H9 (cell line): ENCODE data around the gene WNT5B. TPM values are rescaled to one million over a fixed set of nuclear protein-coding genes. Genes with fewer than 3 reads are reported as not detected.

Experiments
- DNase-seq: peaks from one replicate; pipeline ENCODE4 v3.0.0-alpha.2; 2017
- H2AFZ ChIP-seq: one replicate; pipeline ENCODE4 v1.6.1; 2013; ENCODE audit warnings: mild to moderate bottlenecking, low read length, control low read depth, moderate library complexity
- H2AK5ac ChIP-seq: 2 replicates; pipeline ENCODE4 v1.6.1; 2013; ENCODE audit warnings: low read length, control low read depth, mixed read lengths; ENCODE audit not compliant: insufficient read length
- H2BK120ac ChIP-seq: one replicate; pipeline ENCODE4 v1.6.1; 2013; ENCODE audit warnings: low read depth, mild to moderate bottlenecking, low read length, control low read depth, inconsistent platforms; ENCODE audit not compliant: poor library complexity, severe bottlenecking
- H2BK12ac ChIP-seq: 2 replicates; pipeline ENCODE4 v1.6.1; 2013; ENCODE audit warnings: low read length, control low read depth, mixed read lengths, low read depth; ENCODE audit not compliant: insufficient read length
- H2BK15ac ChIP-seq: 2 replicates; pipeline ENCODE4 v1.6.1; 2013; ENCODE audit warnings: low read depth, low read length, control low read depth
- H2BK20ac ChIP-seq: one replicate; pipeline ENCODE4 v1.6.1; 2013; ENCODE audit warnings: low read depth, mild to moderate bottlenecking, low read length, control low read depth, inconsistent platforms; ENCODE audit not compliant: poor library complexity, severe bottlenecking
- H2BK5ac ChIP-seq: 2 replicates; pipeline ENCODE4 v1.6.1; 2013; ENCODE audit warnings: low read length, control low read depth, mixed read lengths; ENCODE audit not compliant: insufficient read length
- H3K14ac ChIP-seq: 2 replicates; pipeline ENCODE4 v1.6.1; 2013; ENCODE audit warnings: low read length, control low read depth; ENCODE audit not compliant: insufficient read depth
- H3K18ac ChIP-seq: 2 replicates; pipeline ENCODE4 v1.6.1; 2013; ENCODE audit warnings: low read depth, mild to moderate bottlenecking, mixed read lengths, low read length, control low read depth; ENCODE audit not compliant: insufficient read length
- H3K23ac ChIP-seq: 2 replicates; pipeline ENCODE4 v1.6.1; 2013; ENCODE audit warnings: low read length, control low read depth, mixed read lengths, low read depth; ENCODE audit not compliant: insufficient read length
- H3K23me2 ChIP-seq: 2 replicates; pipeline ENCODE4 v1.6.1; 2013; ENCODE audit warnings: low read depth, mild to moderate bottlenecking, mixed read lengths, low read length, control low read depth; ENCODE audit not compliant: insufficient read length, poor library complexity, severe bottlenecking
- H3K27ac ChIP-seq: 2 replicates; pipeline ENCODE4 v1.5.1; 2013; ENCODE audit warnings: low read length, control low read depth, mixed read lengths, low read depth; ENCODE audit not compliant: insufficient read length
- H3K27me3 ChIP-seq: 2 replicates; pipeline ENCODE4 v1.6.1; 2013; ENCODE audit warnings: low read length, control low read depth, inconsistent platforms; ENCODE audit not compliant: insufficient read depth
- H3K4ac ChIP-seq: 2 replicates; pipeline ENCODE4 v1.6.1; 2013; ENCODE audit warnings: low read depth, mild to moderate bottlenecking, control low read depth, inconsistent platforms, low read length, moderate library complexity
- H3K4me1 ChIP-seq: 2 replicates; pipeline ENCODE4 v1.6.1; 2013; ENCODE audit warnings: low read length, control low read depth, inconsistent platforms; ENCODE audit not compliant: insufficient read depth
- H3K4me2 ChIP-seq: 2 replicates; pipeline ENCODE4 v1.6.1; 2013; ENCODE audit warnings: low read length, control low read depth, mixed read lengths; ENCODE audit not compliant: insufficient read length, insufficient read depth
- H3K56ac ChIP-seq: 2 replicates; pipeline ENCODE4 v1.6.1; 2013; ENCODE audit warnings: low read depth, mild to moderate bottlenecking, mixed read lengths, low read length, control low read depth; ENCODE audit not compliant: insufficient read length
- H3K79me1 ChIP-seq: 2 replicates; pipeline ENCODE4 v1.6.1; 2013; ENCODE audit warnings: low read depth, mild to moderate bottlenecking, moderate library complexity, low read length, control low read depth, inconsistent platforms; ENCODE audit not compliant: insufficient read depth, poor library complexity, severe bottlenecking
- H3K79me2 ChIP-seq: 2 replicates; pipeline ENCODE4 v1.6.1; 2013; ENCODE audit warnings: low read length, control low read depth, inconsistent platforms; ENCODE audit not compliant: insufficient read depth
- H3K9ac ChIP-seq: 2 replicates; pipeline ENCODE4 v1.6.1; 2013; ENCODE audit warnings: low read length, control low read depth, mixed read lengths; ENCODE audit not compliant: insufficient read length; ENCODE audit errors: extremely low read depth
- H3K9me3 ChIP-seq: one replicate; pipeline ENCODE4 v1.6.1; 2013; ENCODE audit warnings: low read depth, low read length, inconsistent platforms; ENCODE audit not compliant: control insufficient read depth
- H3T11ph ChIP-seq: one replicate; pipeline ENCODE4 v1.6.1; 2013; ENCODE audit warnings: mild to moderate bottlenecking, low read length, control low read depth, inconsistent platforms
- H4K20me1 ChIP-seq: one replicate; pipeline ENCODE4 v1.6.1; 2013; ENCODE audit not compliant: control insufficient read depth, insufficient read length, insufficient read depth
- H4K5ac ChIP-seq: 2 replicates; pipeline ENCODE4 v1.6.1; 2013; ENCODE audit warnings: low read depth, mild to moderate bottlenecking, mixed read lengths, low read length, control low read depth; ENCODE audit not compliant: insufficient read length
- H4K8ac ChIP-seq: replicated peaks from 2 replicates; pipeline ENCODE4 v1.6.1; 2013; ENCODE audit warnings: low read length, control low read depth, mixed read lengths, low read depth; ENCODE audit not compliant: insufficient read length
- H4K91ac ChIP-seq: 2 replicates; pipeline ENCODE4 v1.6.1; 2013; ENCODE audit warnings: low read depth, mild to moderate bottlenecking, moderate library complexity, mixed read lengths, low read length, control low read depth; ENCODE audit not compliant: insufficient read length
- H3K27ac Mint-ChIP-seq, 3 experiments: 2 replicates in 2 of 3; 3 replicates in 1 of 3; pipeline ENCODE4 v1.8.0; 2020 to 2021; ENCODE audit warnings: mixed read lengths in 3 of 3, mild to moderate bottlenecking in 1 of 3, moderate library complexity in 1 of 3
- H3K27me3 Mint-ChIP-seq: 2 replicates; pipeline ENCODE4 v1.8.0; 2021; ENCODE audit warnings: low read depth, mild to moderate bottlenecking, moderate library complexity, mixed read lengths
- H3K36me3 Mint-ChIP-seq, 3 experiments: 2 replicates in 2 of 3; 3 replicates in 1 of 3; pipeline ENCODE4 v1.8.0; 2020 to 2021; ENCODE audit warnings: low read depth in 3 of 3, mixed read lengths in 3 of 3; ENCODE audit not compliant: insufficient read depth in 1 of 3
- H3K4me1 Mint-ChIP-seq, 2 experiments: 2 replicates each; pipeline ENCODE4 v1.8.0; 2020; ENCODE audit warnings: mixed read lengths in 2 of 2
- H3K4me3 Mint-ChIP-seq, 2 experiments: 2 replicates in 1 of 2; 3 replicates in 1 of 2; pipeline ENCODE4 v1.8.0; 2020 to 2021; ENCODE audit warnings: mild to moderate bottlenecking in 2 of 2, mixed read lengths in 2 of 2, moderate library complexity in 1 of 2
- H3K9me3 Mint-ChIP-seq, 2 experiments: 2 replicates in 1 of 2; 3 replicates in 1 of 2; pipeline ENCODE4 v1.8.0; 2020; ENCODE audit warnings: mild to moderate bottlenecking in 2 of 2, mixed read lengths in 2 of 2, moderate library complexity in 1 of 2
- WGBS: extraction: QIAGEN DNeasy Blood & Tissue Kit; methylation state at CpG from one replicate; pipeline ENCODE4 v1.1.7; 2013; ENCODE audit warnings: missing lambda C conversion rate, low lambda C conversion rate, mixed read lengths; ENCODE audit not compliant: insufficient read length; ENCODE audit errors: extremely low coverage; 5-methylcytosine and 5-hydroxymethylcytosine counted together
- long read RNA-seq: library from polyadenylated mRNA; unstranded; transcript quantifications from one replicate; pipeline ENCODE4 v2.0.0, GENCODE V29; 2020
- total RNA-seq: library from RNA; stranded (reverse); gene quantifications from 2 replicates; pipeline ENCODE4 v1.2.1, GENCODE V29; 2021
- TF ChIP-seq, protein P1 (sequence below): fragments of 200-600 bp; sonication (generic); conservative IDR thresholded peaks from 3 replicates; pipeline ENCODE4 v1.8.0; 2021; ENCODE audit warnings: antibody characterized with exemption, mild to moderate bottlenecking

WNT5B gene
- 0.61 and 1.5 TPM in 2 replicates for total RNA-seq
- long read RNA-seq, partial matches to known transcripts = 1 of 6 reads
- long read RNA-seq, other reads (novel, unspliced or antisense) = 3 of 6 reads

DNA sequence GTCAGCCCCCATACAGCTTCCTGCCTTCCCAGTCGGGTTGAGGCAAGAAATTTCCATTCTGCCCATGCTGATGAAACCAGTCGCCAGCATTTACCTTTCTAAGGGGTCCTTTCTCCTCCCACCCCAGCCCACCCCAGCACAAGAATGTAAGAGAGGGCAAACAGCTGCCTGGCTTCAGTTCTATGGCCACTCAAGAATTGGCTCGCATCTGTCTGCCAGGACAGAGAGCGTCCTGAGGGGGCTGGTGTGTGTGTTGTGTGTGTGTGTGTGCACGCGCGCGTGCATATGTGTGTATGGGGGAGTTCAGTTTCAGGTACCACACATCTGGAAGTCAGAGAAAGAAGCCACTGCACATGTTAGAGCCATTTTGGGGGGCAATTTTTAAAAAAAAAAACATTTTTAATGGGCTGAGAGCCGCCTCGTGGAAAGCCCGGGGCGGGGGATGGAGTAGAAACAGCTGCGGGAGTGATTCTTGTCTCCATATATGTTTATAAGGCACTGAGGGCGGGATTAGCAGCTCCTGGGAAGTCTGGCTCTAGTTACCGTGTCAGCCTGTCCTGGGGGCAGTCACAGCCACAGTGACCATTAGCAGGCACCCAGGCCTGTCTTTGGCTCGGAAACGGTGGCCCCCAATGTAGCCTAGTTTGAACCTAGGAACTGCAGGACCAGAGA is at the start of gene WNT5B:
TSS of gene WNT5B (plus strand) at position 566 of the 672 bp plus-strand sequence. CDS start 2,124 bp downstream, outside the sequence.
- Histone ChIP-seq H3K79me2 (no peaks in the 10 kb centered on the region), H4K8ac (no peak within 1 kb of the TSS), H3K4ac (no peak within 1 kb of the TSS), H3K9ac (no peak within 1 kb of the TSS), H3K27ac (no peak within 1 kb of the TSS), H3K79me1 (no peaks in the 10 kb centered on the region), H3K4me2 (peak within 1 kb of the TSS; percentile 65), H2AFZ (no peak within 1 kb of the TSS), H3K9me3 (no peaks in the 10 kb centered on the region), H3T11ph (no peak within 1 kb of the TSS), H3K27me3 (peaks cover 32% of the 10 kb centered on the region; the same call in 1 of the 2 replicates), H2AK5ac (no peak within 1 kb of the TSS), H3K18ac (no peak within 1 kb of the TSS), H4K20me1 (no peaks in the 10 kb centered on the region), H2BK5ac (no peak within 1 kb of the TSS), H2BK15ac (no peak within 1 kb of the TSS), H3K23me2 (peaks cover 14% of the 10 kb centered on the region), H2BK120ac (no peak within 1 kb of the TSS), H3K56ac (no peak within 1 kb of the TSS), H3K4me1 (peaks cover 4% of the 10 kb centered on the region), H4K5ac (no peak within 1 kb of the TSS), H2BK12ac (no peak within 1 kb of the TSS), H4K91ac (no peak within 1 kb of the TSS), H3K14ac (no peak within 1 kb of the TSS; the same call in 1 of the 2 replicates), H3K23ac (no peak within 1 kb of the TSS), H2BK20ac (no peak within 1 kb of the TSS)
- Mint-ChIP-seq H3K4me1 (peaks cover 47 to 58% of the 10 kb centered on the region in 2 experiments), H3K27ac (peak within 1 kb of the TSS in 1 of 3 experiments; percentile 59; a peak in 1 of 7 replicates), H3K9me3 (peaks cover 0 to 4% of the 10 kb centered on the region in 2 experiments; a peak in 1 of 5 replicates), H3K36me3 (peaks cover 0 to 1% (median 0%) of the 10 kb centered on the region in 3 experiments; a peak in 1 of 7 replicates), H3K4me3 (peak within 1 kb of the TSS; percentile 60 to 86), H3K27me3 (peaks cover 80% of the 10 kb centered on the region)
- no CpG with 5 or more reads among the region's 17 CpGs for WGBS
- TF ChIP-seq, protein P1, sequence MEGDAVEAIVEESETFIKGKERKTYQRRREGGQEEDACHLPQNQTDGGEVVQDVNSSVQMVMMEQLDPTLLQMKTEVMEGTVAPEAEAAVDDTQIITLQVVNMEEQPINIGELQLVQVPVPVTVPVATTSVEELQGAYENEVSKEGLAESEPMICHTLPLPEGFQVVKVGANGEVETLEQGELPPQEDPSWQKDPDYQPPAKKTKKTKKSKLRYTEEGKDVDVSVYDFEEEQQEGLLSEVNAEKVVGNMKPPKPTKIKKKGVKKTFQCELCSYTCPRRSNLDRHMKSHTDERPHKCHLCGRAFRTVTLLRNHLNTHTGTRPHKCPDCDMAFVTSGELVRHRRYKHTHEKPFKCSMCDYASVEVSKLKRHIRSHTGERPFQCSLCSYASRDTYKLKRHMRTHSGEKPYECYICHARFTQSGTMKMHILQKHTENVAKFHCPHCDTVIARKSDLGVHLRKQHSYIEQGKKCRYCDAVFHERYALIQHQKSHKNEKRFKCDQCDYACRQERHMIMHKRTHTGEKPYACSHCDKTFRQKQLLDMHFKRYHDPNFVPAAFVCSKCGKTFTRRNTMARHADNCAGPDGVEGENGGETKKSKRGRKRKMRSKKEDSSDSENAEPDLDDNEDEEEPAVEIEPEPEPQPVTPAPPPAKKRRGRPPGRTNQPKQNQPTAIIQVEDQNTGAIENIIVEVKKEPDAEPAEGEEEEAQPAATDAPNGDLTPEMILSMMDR = no peak
- no peak for DNase-seq
